Activated CD4-positive, alpha-beta T cell treated with anti-CD3 and anti-CD28 coated beads, Interleukin-2, amount 10 ng/mL, durations not matched to agents 24 days and 14 days (primary cell): ENCODE results near the gene GCSH. TPM values are rescaled to one million over a fixed set of nuclear protein-coding genes. Genes with fewer than 3 reads are reported as not detected.
A peak's percentile ranks its signal among the peaks of the same experiment; 100 is the strongest.

Experiments
- DNase-seq: peaks from one replicate; pipeline ENCODE4 v3.0.0; 2022
- H3K27ac Mint-ChIP-seq: one replicate; pipeline ENCODE4 v1.8.0; 2022; ENCODE audit warnings: mild to moderate bottlenecking, mixed read lengths
- H3K27me3 Mint-ChIP-seq: one replicate; pipeline ENCODE4 v1.8.0; 2022; ENCODE audit warnings: mixed read lengths
- H3K36me3 Mint-ChIP-seq: one replicate; pipeline ENCODE4 v1.8.0; 2022; ENCODE audit warnings: low read depth, mild to moderate bottlenecking, mixed read lengths
- H3K4me1 Mint-ChIP-seq: one replicate; pipeline ENCODE4 v1.8.0; 2021; ENCODE audit warnings: mixed read lengths
- H3K4me3 Mint-ChIP-seq: one replicate; pipeline ENCODE4 v1.8.0; 2022; ENCODE audit warnings: mild to moderate bottlenecking, moderate library complexity, mixed read lengths
- H3K9me3 Mint-ChIP-seq: one replicate; pipeline ENCODE4 v1.8.0; 2021; ENCODE audit warnings: mixed read lengths
- intact Hi-C: fragments of 100-400 bp; cut with micrococcal nuclease; formaldehyde crosslinking; loops from one replicate; pipeline ENCODE4 v1.15.1; 2023
- total RNA-seq: library from RNA; stranded (reverse); gene quantifications from 2 replicates; pipeline ENCODE4 v1.2.3, GENCODE V29; 2022

GCSH gene
- total RNA-seq, 1 donor from 2014 or later = 22.9 TPM

GRCh38 chr16:81053761-81054160 is 42.4 kb downstream of the GCSH start:
- Mint-ChIP-seq H3K27me3 (peaks cover 2% of the 10 kb centered on the region), H3K36me3 (peaks cover 4% of the 10 kb centered on the region), H3K4me3 (no peak overlapping the region), H3K27ac (no peak overlapping the region), H3K9me3 (peaks cover 19% of the 10 kb centered on the region), H3K4me1 (no peaks in the 10 kb centered on the region)
- intact Hi-C loops = no loop called here
- no peak for DNase-seq

- H3K27me3 Mint-ChIP-seq = no peaks in the 10 kb centered on the region
- peaks cover 5% of the 10 kb centered on the region for H3K4me1 Mint-ChIP-seq
- H3K9me3 Mint-ChIP-seq = peaks cover 3% of the 10 kb centered on the region
- peaks cover 63% of the 10 kb centered on the region for H3K36me3 Mint-ChIP-seq
- no peak overlapping the region for H3K27ac Mint-ChIP-seq
- H3K4me3 Mint-ChIP-seq = no peak overlapping the region
- intact Hi-C loops = no loop called here
- DNase-seq = no peak
Measured at GRCh38 chr16:81042821-81043220, 53.4 kb downstream of the GCSH start.

- peaks cover 64% of the 10 kb centered on the region for H3K36me3 Mint-ChIP-seq
- DNase-seq = no peak
- H3K27ac Mint-ChIP-seq = no peak overlapping the region
- H3K4me3 Mint-ChIP-seq = no peak overlapping the region
- peaks cover 14% of the 10 kb centered on the region for H3K4me1 Mint-ChIP-seq
- intact Hi-C loops = no loop called here
- H3K9me3 Mint-ChIP-seq = no peaks in the 10 kb centered on the region
- no peaks in the 10 kb centered on the region for H3K27me3 Mint-ChIP-seq
Measured at GRCh38 chr16:81041696-81042095, 54.5 kb downstream of the GCSH start.

GRCh38 chr16:81040842-81041241 is 55.4 kb downstream of the GCSH start:
- peaks cover 62% of the 10 kb centered on the region for H3K36me3 Mint-ChIP-seq
- H3K4me3 Mint-ChIP-seq = no peak overlapping the region
- intact Hi-C loops = no loop called here
- DNase-seq = no peak
- H3K4me1 Mint-ChIP-seq = peaks cover 17% of the 10 kb centered on the region
- H3K27me3 Mint-ChIP-seq = no peaks in the 10 kb centered on the region
- no peak overlapping the region for H3K27ac Mint-ChIP-seq
- no peaks in the 10 kb centered on the region for H3K9me3 Mint-ChIP-seq

- Mint-ChIP-seq H3K36me3 (peaks cover 57% of the 10 kb centered on the region), H3K4me3 (no peak overlapping the region), H3K4me1 (peaks cover 20% of the 10 kb centered on the region), H3K27ac (no peak overlapping the region), H3K27me3 (no peaks in the 10 kb centered on the region), H3K9me3 (no peaks in the 10 kb centered on the region)
- intact Hi-C loops = no loop called here
- no peak for DNase-seq
Measured at GRCh38 chr16:81040131-81040530, 56.1 kb downstream of the GCSH start.

- Mint-ChIP-seq H3K9me3 (no peaks in the 10 kb centered on the region), H3K27me3 (no peaks in the 10 kb centered on the region), H3K36me3 (peaks cover 30% of the 10 kb centered on the region), H3K27ac (peak overlapping the region; percentile 69), H3K4me1 (peaks cover 22% of the 10 kb centered on the region), H3K4me3 (peak overlapping the region; percentile 88)
- intact Hi-C loops = no loop called here
- DNase-seq = no peak
Measured at GRCh38 chr16:81036751-81037350, 59.3 kb downstream of the GCSH start.

GRCh38 chr16:81035975-81036750 is 60.0 kb downstream of the GCSH start:
- Mint-ChIP-seq H3K27me3 (no peaks in the 10 kb centered on the region), H3K4me3 (peak overlapping the region; percentile 88), H3K36me3 (peaks cover 29% of the 10 kb centered on the region), H3K9me3 (no peaks in the 10 kb centered on the region), H3K27ac (peak overlapping the region; percentile 69), H3K4me1 (peaks cover 22% of the 10 kb centered on the region)
- intact Hi-C loops = loop anchor here (1.0 kb wide), 4 partner anchors 29 to 702 kb away; partner anchors contain the start of genes C16orf46, CENPN and GCSH
- peak; percentile 79 for DNase-seq

- Mint-ChIP-seq H3K4me1 (peaks cover 20% of the 10 kb centered on the region), H3K27ac (peak within 1 kb of the TSS; percentile 69), H3K36me3 (peaks cover 25% of the 10 kb centered on the region), H3K4me3 (peak within 1 kb of the TSS; percentile 88), H3K9me3 (no peaks in the 10 kb centered on the region), H3K27me3 (no peaks in the 10 kb centered on the region)
- peak; percentile 97 for DNase-seq
- intact Hi-C loops = loop anchor here (1.0 kb wide), 4 partner anchors 28 to 703 kb away; partner anchors contain the start of genes C16orf46, CENPN and GCSH
Measured at GRCh38 chr16:81035398-81035974, 60.7 kb downstream of the GCSH start, which contains the start of gene ATMIN. TSS of gene ATMIN (plus strand) at chr16:81035842. CDS start at chr16:81035871, 29 bp downstream.

Other genes with a start within 250 kb of the GCSH start
- gene CMC2, start 89.5 kb downstream of the GCSH start, total RNA-seq = 130 and 137 TPM in 2 replicates
- gene CENPN, start 89.2 kb downstream of the GCSH start, total RNA-seq = 61.8 and 63.3 TPM in 2 replicates
- 31.1 and 33.5 TPM in 2 replicates for gene ATMIN, start 60.6 kb downstream of the GCSH start, total RNA-seq
- 0.54 and 0.86 TPM in 2 replicates for gene C16orf46, start 19.2 kb downstream of the GCSH start, total RNA-seq
- gene BCO1, start 142.3 kb upstream of the GCSH start, total RNA-seq = not detected in 2 replicates
- 14.1 and 14.3 TPM in 2 replicates for gene GAN, start 218.6 kb upstream of the GCSH start, total RNA-seq